Activated CD4-positive, alpha-beta memory T cell treated with anti-CD3 and anti-CD28 coated beads for 36 hours (primary cell): ENCODE measurements around the gene E2F2. TPM values are rescaled to one million over a fixed set of nuclear protein-coding genes. Genes with fewer than 3 reads are reported as not detected.

Source experiments
- CTCF ChIA-PET: fragments of 350-600 bp; sonication (Branson Sonifier 250); formaldehyde crosslinking; loops from one replicate; lab custom pipeline; 2021; ENCODE audit warnings: antibody characterized with exemption, inconsistent platforms; lab: Charles Lee
- POLR2A ChIA-PET: fragments of 350-600 bp; sonication (Branson Sonifier 250); formaldehyde crosslinking; loops from one replicate; lab custom pipeline; 2021; ENCODE audit warnings: antibody characterized with exemption; lab: Charles Lee
- DNase-seq: peaks from one replicate; pipeline ENCODE4 v3.0.0-alpha.2; 2020
- H3K27ac Mint-ChIP-seq: one replicate; pipeline ENCODE4 v1.8.0; 2021; ENCODE audit warnings: mixed read lengths
- H3K27me3 Mint-ChIP-seq: one replicate; pipeline ENCODE4 v1.8.0; 2021; ENCODE audit warnings: mixed read lengths
- H3K36me3 Mint-ChIP-seq: one replicate; pipeline ENCODE4 v1.8.0; 2021; ENCODE audit warnings: mixed read lengths
- H3K4me1 Mint-ChIP-seq: one replicate; pipeline ENCODE4 v1.8.0; 2021; ENCODE audit warnings: low read depth, mixed read lengths
- H3K4me3 Mint-ChIP-seq: one replicate; pipeline ENCODE4 v1.8.0; 2021; ENCODE audit warnings: mild to moderate bottlenecking, mixed read lengths
- H3K9me3 Mint-ChIP-seq: one replicate; pipeline ENCODE4 v1.8.0; 2021; ENCODE audit warnings: mixed read lengths
- intact Hi-C: fragments of 100-400 bp; cut with micrococcal nuclease; formaldehyde crosslinking; loops from one replicate; pipeline ENCODE4 v1.15.1; 2023
- total RNA-seq, 2 experiments: library from RNA; stranded (reverse); gene quantifications; one replicate each; pipeline ENCODE4 v1.2.3, GENCODE V29; 2021

The E2F2 gene
- total RNA-seq, 2 experiments from 2014 or later: 22.1 to 26.3 TPM

- Mint-ChIP-seq H3K27me3 (peaks cover 22% of the 10 kb centered on the region), H3K4me1 (peaks cover 10% of the 10 kb centered on the region), H3K4me3 (no peak overlapping the region), H3K27ac (no peak overlapping the region), H3K36me3 (no peaks in the 10 kb centered on the region), H3K9me3 (no peaks in the 10 kb centered on the region)
- POLR2A ChIA-PET: interaction anchor here (1.1 kb wide), 1 partner anchor 10 kb away, joined by 4 read pairs; no protein-coding TSS in a partner anchor
- DNase-seq: no peak
- CTCF ChIA-PET: interaction anchor here (1.0 to 2.7 kb wide), 2 partner anchors 65 to 73 kb away, joined by 4 to 10 read pairs; no protein-coding TSS in a partner anchor
- intact Hi-C loops: no loop called here
Measured at GRCh38 chr1:23570001-23570691, 39.1 kb upstream of the E2F2 start.

GRCh38 chr1:23568608-23569383, 37.8 kb upstream of the E2F2 start:
- peaks cover 10% of the 10 kb centered on the region for H3K4me1 Mint-ChIP-seq
- POLR2A ChIA-PET: interaction anchor here (1.1 to 1.4 kb wide), 2 partner anchors 9 to 10 kb away, joined by 4 to 5 read pairs; partner anchors contain the start of gene ID3
- peak overlapping the region; percentile 77 for H3K4me3 Mint-ChIP-seq
- no peak overlapping the region for H3K27ac Mint-ChIP-seq
- intact Hi-C loops: no loop called here
- no peaks in the 10 kb centered on the region for H3K36me3 Mint-ChIP-seq
- no peak for DNase-seq
- peaks cover 22% of the 10 kb centered on the region for H3K27me3 Mint-ChIP-seq
- H3K9me3 Mint-ChIP-seq: no peaks in the 10 kb centered on the region
- CTCF ChIA-PET: interaction anchor here (0.9 to 2.7 kb wide), 3 partner anchors 9 to 66 kb away, joined by 3 to 10 read pairs (median 4); no protein-coding TSS in a partner anchor

- Mint-ChIP-seq H3K4me3 (peak overlapping the region; percentile 77), H3K27ac (no peak overlapping the region), H3K9me3 (no peaks in the 10 kb centered on the region), H3K36me3 (no peaks in the 10 kb centered on the region), H3K27me3 (peaks cover 22% of the 10 kb centered on the region), H3K4me1 (peaks cover 10% of the 10 kb centered on the region)
- intact Hi-C loops: no loop called here
- CTCF ChIA-PET: interaction anchor here (1.0 to 2.7 kb wide), 4 partner anchors 8 to 69 kb away, joined by 3 to 10 read pairs (median 4); no protein-coding TSS in a partner anchor
- DNase-seq: no peak
- POLR2A ChIA-PET: interaction anchor here (1.4 kb wide), 1 partner anchor 9 kb away, joined by 5 read pairs; the partner anchor contains the start of gene ID3
Measured at GRCh38 chr1:23567996-23568607, 37.1 kb upstream of the E2F2 start.

GRCh38 chr1:23567629-23567995, 36.6 kb upstream of the E2F2 start:
- CTCF ChIA-PET: interaction anchor here (1.0 to 2.7 kb wide), 4 partner anchors 8 to 70 kb away, joined by 3 to 10 read pairs (median 4); no protein-coding TSS in a partner anchor
- POLR2A ChIA-PET: interaction anchor here (1.4 kb wide), 1 partner anchor 9 kb away, joined by 5 read pairs; the partner anchor contains the start of gene ID3
- Mint-ChIP-seq H3K27me3 (peaks cover 22% of the 10 kb centered on the region), H3K27ac (no peak overlapping the region), H3K9me3 (no peaks in the 10 kb centered on the region), H3K4me1 (peaks cover 10% of the 10 kb centered on the region), H3K4me3 (peak overlapping the region; percentile 48), H3K36me3 (no peaks in the 10 kb centered on the region)
- intact Hi-C loops: no loop called here
- no peak for DNase-seq

- Mint-ChIP-seq H3K27ac (no peak overlapping the region), H3K9me3 (no peaks in the 10 kb centered on the region), H3K27me3 (peaks cover 22% of the 10 kb centered on the region), H3K4me3 (no peak overlapping the region), H3K36me3 (no peaks in the 10 kb centered on the region), H3K4me1 (peaks cover 15% of the 10 kb centered on the region)
- intact Hi-C loops: no loop called here
- POLR2A ChIA-PET: no interaction called here
- no peak for DNase-seq
- CTCF ChIA-PET: interaction anchor here (1.3 to 3.5 kb wide), 2 partner anchors 12 to 21 kb away, joined by 7 to 11 read pairs; no protein-coding TSS in a partner anchor
Measured at GRCh38 chr1:23566304-23566703, 35.3 kb upstream of the E2F2 start.

GRCh38 chr1:23565776-23566175, 34.7 kb upstream of the E2F2 start:
- H3K4me1 Mint-ChIP-seq: peaks cover 15% of the 10 kb centered on the region
- POLR2A ChIA-PET: no interaction called here
- no peak overlapping the region for H3K4me3 Mint-ChIP-seq
- no peaks in the 10 kb centered on the region for H3K36me3 Mint-ChIP-seq
- CTCF ChIA-PET: interaction anchor here (1.3 to 3.5 kb wide), 3 partner anchors 12 to 72 kb away, joined by 7 to 12 read pairs (median 11); no protein-coding TSS in a partner anchor
- DNase-seq: no peak
- intact Hi-C loops: no loop called here
- H3K9me3 Mint-ChIP-seq: no peaks in the 10 kb centered on the region
- H3K27me3 Mint-ChIP-seq: peaks cover 22% of the 10 kb centered on the region
- H3K27ac Mint-ChIP-seq: no peak overlapping the region

GRCh38 chr1:23564529-23565122, 33.6 kb upstream of the E2F2 start:
- Mint-ChIP-seq H3K4me1 (peaks cover 26% of the 10 kb centered on the region), H3K27ac (no peak overlapping the region), H3K4me3 (no peak overlapping the region), H3K9me3 (no peaks in the 10 kb centered on the region), H3K27me3 (peaks cover 22% of the 10 kb centered on the region), H3K36me3 (no peaks in the 10 kb centered on the region)
- CTCF ChIA-PET: interaction anchor here (0.6 to 3.5 kb wide), 7 partner anchors 11 to 93 kb away, joined by 3 to 12 read pairs (median 4); no protein-coding TSS in a partner anchor
- no peak for DNase-seq
- intact Hi-C loops: no loop called here
- POLR2A ChIA-PET: interaction anchor here (0.6 kb wide), 1 partner anchor 18 kb away, joined by 3 read pairs; no protein-coding TSS in a partner anchor

GRCh38 chr1:23563755-23564374, 32.8 kb upstream of the E2F2 start:
- no peak for DNase-seq
- Mint-ChIP-seq H3K36me3 (no peaks in the 10 kb centered on the region), H3K27me3 (peaks cover 16% of the 10 kb centered on the region), H3K4me1 (peaks cover 28% of the 10 kb centered on the region), H3K27ac (no peak overlapping the region), H3K4me3 (no peak overlapping the region), H3K9me3 (no peaks in the 10 kb centered on the region)
- ChIA-PET CTCF (interaction anchor here (0.6 to 3.5 kb wide), 7 partner anchors 10 to 98 kb away, joined by 3 to 12 read pairs (median 4); no protein-coding TSS in a partner anchor), POLR2A (no interaction called here)
- intact Hi-C loops: no loop called here

- peaks cover 25% of the 10 kb centered on the region for H3K4me1 Mint-ChIP-seq
- intact Hi-C loops: no loop called here
- ChIA-PET CTCF (interaction anchor here (1.4 to 3.5 kb wide), 4 partner anchors 9 to 74 kb away, joined by 3 to 12 read pairs (median 12); no protein-coding TSS in a partner anchor), POLR2A (no interaction called here)
- peaks cover 7% of the 10 kb centered on the region for H3K36me3 Mint-ChIP-seq
- H3K9me3 Mint-ChIP-seq: no peaks in the 10 kb centered on the region
- no peak overlapping the region for H3K4me3 Mint-ChIP-seq
- DNase-seq: no peak
- H3K27ac Mint-ChIP-seq: no peak overlapping the region
- H3K27me3 Mint-ChIP-seq: peaks cover 11% of the 10 kb centered on the region
Measured at GRCh38 chr1:23563003-23563402, 32.0 kb upstream of the E2F2 start.

- DNase-seq: no peak
- H3K27ac Mint-ChIP-seq: no peak overlapping the region
- H3K4me3 Mint-ChIP-seq: no peak overlapping the region
- H3K4me1 Mint-ChIP-seq: peaks cover 27% of the 10 kb centered on the region
- peaks cover 11% of the 10 kb centered on the region for H3K36me3 Mint-ChIP-seq
- POLR2A ChIA-PET: no interaction called here
- intact Hi-C loops: no loop called here
- H3K9me3 Mint-ChIP-seq: no peaks in the 10 kb centered on the region
- peaks cover 7% of the 10 kb centered on the region for H3K27me3 Mint-ChIP-seq
- CTCF ChIA-PET: interaction anchor here (23.7 kb wide), 1 partner anchor 73 kb away, joined by 913 read pairs; no protein-coding TSS in a partner anchor
Measured at GRCh38 chr1:23562137-23562876, 31.3 kb upstream of the E2F2 start.
